Ascending aorta (tissue), 2 donors: Measurements from ENCODE around the gene TDP1. TPM values are rescaled to one million over a fixed set of nuclear protein-coding genes. Genes with fewer than 3 reads are reported as not detected.

ENCODE experiments used
- DNase-seq, 2 donors: peaks; one replicate each; pipeline ENCODE4 v3.0.0-alpha.2; 2019; ENCODE audit warnings: low spot score in 2 of 2
- H3K27ac ChIP-seq, 2 donors: fragments of 200-600 bp; sonication (generic); one replicate each; pipeline ENCODE4 v1.5.1; 2016 to 2017; ENCODE audit warnings: mild to moderate bottlenecking in 1 of 2
- H3K27me3 ChIP-seq: fragments of 200-600 bp; sonication (generic); one replicate; pipeline ENCODE4 v1.5.1; 2017
- H3K36me3 ChIP-seq, 2 donors: fragments of 200-600 bp; sonication (generic); one replicate each; pipeline ENCODE4 v1.5.1; 2016
- H3K4me1 ChIP-seq, 2 donors: fragments of 200-600 bp; sonication (generic); one replicate each; pipeline ENCODE4 v1.5.1; 2016 to 2017; ENCODE audit warnings: mild to moderate bottlenecking in 1 of 2
- H3K4me3 ChIP-seq, 2 donors: fragments of 200-600 bp; sonication (generic); one replicate each; pipeline ENCODE4 v1.5.1; 2016 to 2017; ENCODE audit warnings: mild to moderate bottlenecking in 1 of 2
- H3K9me3 ChIP-seq, 2 donors: fragments of 200-600 bp; sonication (generic); one replicate each; pipeline ENCODE4 v1.5.1; 2016
- CTCF ChIP-seq, 3 experiments: fragments of 200-600 bp in 2 of 3; fragments of 450-650 bp in 1 of 3; sonication (generic) in 2 of 3; IDR thresholded peaks; one replicate each; pipeline ENCODE4 v1.5.1; 2016 to 2019; ENCODE audit warnings: antibody characterized with exemption in 3 of 3, mild to moderate bottlenecking in 1 of 3, moderate library complexity in 1 of 3
- intact Hi-C: fragments of 100-400 bp; cut with DNase I; formaldehyde crosslinking; loops from one replicate; pipeline ENCODE4 v1.15.1; 2023
- total RNA-seq: library from RNA; depleted of rRNA; stranded (reverse); fragments of >200 nt; gene quantifications from one replicate; pipeline ENCODE4 v1.1.0, GENCODE V29; 2016

Gene TDP1
- total RNA-seq, 1 donor from 2014 or later = 9.4 TPM

- Histone ChIP-seq H3K27me3 (no peaks in the 10 kb centered on the region), H3K4me1 (no peaks in the 10 kb centered on the region), H3K4me3 (no peak overlapping the region), H3K36me3 (peaks cover 14 to 52% of the 10 kb centered on the region in 2 donors), H3K9me3 (no peaks in the 10 kb centered on the region), H3K27ac (no peak overlapping the region)
- no peak for DNase-seq
- TF ChIP-seq CTCF (IDR thresholded peaks at IDR 0.05) = no peak
- intact Hi-C loops = no loop called here
Measured at GRCh38 chr14:89990623-89991275, 35.0 kb downstream of the TDP1 start.

- no peaks in the 10 kb centered on the region for H3K9me3 ChIP-seq
- intact Hi-C loops = no loop called here
- no peak for DNase-seq
- TF ChIP-seq CTCF (IDR thresholded peaks at IDR 0.05) = no peak
- H3K27me3 ChIP-seq = no peaks in the 10 kb centered on the region
- no peak overlapping the region for H3K27ac ChIP-seq
- peaks cover 16 to 51% of the 10 kb centered on the region in 2 donors for H3K36me3 ChIP-seq
- no peak overlapping the region for H3K4me3 ChIP-seq
- H3K4me1 ChIP-seq = no peaks in the 10 kb centered on the region
Measured at GRCh38 chr14:89992273-89992672, 36.5 kb downstream of the TDP1 start.

- no peak for DNase-seq
- no peaks in the 10 kb centered on the region for H3K4me1 ChIP-seq
- intact Hi-C loops = no loop called here
- no peaks in the 10 kb centered on the region for H3K27me3 ChIP-seq
- H3K4me3 ChIP-seq = no peak overlapping the region
- H3K9me3 ChIP-seq = no peaks in the 10 kb centered on the region
- TF ChIP-seq CTCF (IDR thresholded peaks at IDR 0.05) = no peak
- H3K36me3 ChIP-seq = peaks cover 17 to 41% of the 10 kb centered on the region in 2 donors
- no peak overlapping the region for H3K27ac ChIP-seq
Measured at GRCh38 chr14:89996963-89997362, 41.2 kb downstream of the TDP1 start.

GRCh38 chr14:90000935-90001334 is 45.2 kb downstream of the TDP1 start:
- no peak for DNase-seq
- Histone ChIP-seq H3K9me3 (no peaks in the 10 kb centered on the region), H3K27ac (no peak overlapping the region), H3K27me3 (no peaks in the 10 kb centered on the region), H3K4me1 (no peaks in the 10 kb centered on the region), H3K36me3 (peaks cover 11 to 23% of the 10 kb centered on the region in 2 donors), H3K4me3 (no peak overlapping the region)
- intact Hi-C loops = no loop called here
- TF ChIP-seq CTCF (IDR thresholded peaks at IDR 0.05) = no peak

GRCh38 chr14:90003526-90004307 is 48.0 kb downstream of the TDP1 start:
- no peak for DNase-seq
- intact Hi-C loops = no loop called here
- Histone ChIP-seq H3K27me3 (no peaks in the 10 kb centered on the region), H3K36me3 (peaks cover 0 to 9% of the 10 kb centered on the region in 2 donors), H3K9me3 (no peaks in the 10 kb centered on the region), H3K27ac (no peak overlapping the region), H3K4me3 (no peak overlapping the region), H3K4me1 (no peaks in the 10 kb centered on the region)
- no peak for TF ChIP-seq CTCF (IDR thresholded peaks at IDR 0.05)
